GM04504 (cell line): Measurements from ENCODE around the gene DES.

Experiments used
- DNase-seq: peaks from one replicate; pipeline ENCODE4 v3.0.0-alpha.2; 2012; ENCODE audit warnings: low read depth

The DES gene

DNA sequence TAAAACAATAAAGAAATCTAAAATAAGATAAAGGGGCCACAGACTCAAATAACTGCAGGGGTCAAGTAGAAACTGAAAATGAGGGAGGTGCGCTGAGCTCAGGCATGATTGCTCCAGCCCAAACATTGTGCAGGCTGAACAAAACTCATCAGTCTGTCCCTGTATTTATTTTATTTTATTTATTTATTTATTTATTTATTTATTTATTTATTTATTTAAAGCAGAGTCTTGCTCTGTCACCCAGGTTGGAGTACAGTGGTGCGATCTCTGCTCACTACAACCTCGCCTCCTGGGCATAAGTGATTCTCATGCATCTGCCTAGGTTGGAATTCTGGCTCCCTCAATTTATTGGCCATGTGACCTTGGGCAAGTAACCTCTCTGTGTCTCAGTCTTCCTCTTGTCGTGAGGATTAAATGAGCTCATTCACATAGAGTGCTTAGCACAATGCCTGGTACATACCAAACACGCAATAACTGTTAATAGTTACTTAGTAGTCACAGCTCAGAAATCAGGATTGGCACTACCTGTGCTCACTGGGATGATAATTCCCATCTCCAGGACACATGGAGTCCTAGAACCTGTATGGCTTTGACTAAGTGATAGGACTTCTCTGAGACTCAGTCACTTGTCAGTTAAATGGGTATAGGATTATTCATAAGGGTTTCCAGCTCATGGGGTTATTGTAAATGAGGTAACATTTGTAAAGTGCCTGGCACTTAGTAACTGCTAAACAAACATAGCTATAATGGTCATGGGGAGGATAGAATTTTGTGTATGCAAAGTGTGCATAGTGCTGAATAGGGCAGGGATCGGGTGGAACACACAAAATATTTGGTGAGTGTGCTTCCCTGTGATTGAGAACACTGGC, 22.4 kb downstream of the DES start:
- DNase-seq = no peak

DNA sequence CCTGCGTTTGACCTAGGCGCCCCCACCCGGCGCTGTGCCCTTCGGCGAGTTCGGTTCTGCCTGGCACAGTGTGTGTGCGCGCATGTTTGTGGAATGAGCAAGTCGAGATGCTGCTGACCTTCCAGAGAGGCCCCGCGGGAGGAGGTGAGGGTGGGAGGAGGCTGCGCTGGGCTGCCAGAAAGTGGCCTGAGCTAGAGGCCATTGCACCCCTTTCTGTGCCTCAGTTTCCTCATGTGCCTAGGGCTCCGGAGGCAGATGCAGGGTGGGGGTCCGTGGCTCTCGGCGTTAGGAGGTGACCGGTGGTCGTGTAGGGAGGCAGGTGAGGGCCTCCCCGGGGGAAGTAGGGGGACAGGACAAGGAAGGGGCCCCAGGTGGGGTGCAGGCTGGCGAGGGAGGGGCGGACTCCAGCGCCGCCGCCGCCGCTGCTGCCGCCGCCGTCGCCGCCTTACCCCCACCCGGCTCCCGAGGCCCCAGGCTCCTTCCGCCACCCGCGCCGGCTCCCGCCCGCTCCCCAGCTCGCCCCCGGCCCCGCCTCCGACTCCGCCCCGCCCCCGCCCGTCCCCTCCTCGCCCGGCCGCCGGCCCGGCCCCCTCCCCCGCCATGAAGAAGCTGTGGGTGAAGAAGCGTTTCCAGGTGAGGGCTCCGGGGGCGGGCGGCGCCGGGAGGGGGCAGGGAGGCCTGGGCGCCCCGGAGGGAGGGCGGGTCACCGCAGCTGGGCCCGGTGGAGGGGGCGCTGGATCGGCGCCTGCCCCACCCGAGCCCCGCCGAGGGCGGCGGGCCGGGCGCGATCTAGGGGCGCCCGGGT, 23.5 kb downstream of the DES start:
- no peak for DNase-seq

DNA sequence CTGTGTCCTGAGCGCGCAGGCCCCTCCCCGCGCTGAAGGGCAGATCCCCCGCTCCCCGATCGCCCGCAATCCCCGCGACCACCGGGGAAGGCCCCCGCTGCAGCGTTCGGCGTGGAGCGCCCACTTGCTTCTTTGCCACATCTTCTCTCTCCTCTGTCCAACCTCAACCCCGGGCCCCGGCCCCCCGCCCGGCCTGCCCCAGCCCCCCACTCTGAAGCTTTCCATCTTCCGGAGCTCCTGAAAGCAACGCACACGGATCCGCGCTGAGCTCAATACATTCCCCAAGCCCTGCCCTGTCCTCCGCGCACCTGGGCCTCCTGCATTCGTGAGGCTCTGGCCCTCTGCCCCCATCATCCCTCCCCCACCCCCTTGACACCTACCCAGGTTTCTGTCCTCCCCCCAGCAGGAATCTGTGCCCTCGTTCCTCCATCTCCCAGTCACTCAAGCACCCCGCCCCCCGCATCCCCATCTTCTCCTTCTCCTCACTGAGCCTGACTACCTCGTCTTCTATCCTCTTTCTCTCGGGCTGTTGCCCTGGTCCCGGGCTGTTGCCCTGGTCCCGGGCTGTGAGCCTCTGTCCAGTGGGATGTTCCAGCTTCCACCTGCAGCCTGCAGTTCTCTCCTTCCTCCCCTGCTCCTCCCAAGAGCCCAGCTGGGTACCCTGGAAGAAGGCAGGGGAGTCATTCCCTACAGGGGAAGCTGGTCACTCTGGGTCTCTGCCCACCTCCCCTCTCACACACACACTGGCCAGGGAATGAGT, 24.3 kb downstream of the DES start:
- DNase-seq = no peak

DNA sequence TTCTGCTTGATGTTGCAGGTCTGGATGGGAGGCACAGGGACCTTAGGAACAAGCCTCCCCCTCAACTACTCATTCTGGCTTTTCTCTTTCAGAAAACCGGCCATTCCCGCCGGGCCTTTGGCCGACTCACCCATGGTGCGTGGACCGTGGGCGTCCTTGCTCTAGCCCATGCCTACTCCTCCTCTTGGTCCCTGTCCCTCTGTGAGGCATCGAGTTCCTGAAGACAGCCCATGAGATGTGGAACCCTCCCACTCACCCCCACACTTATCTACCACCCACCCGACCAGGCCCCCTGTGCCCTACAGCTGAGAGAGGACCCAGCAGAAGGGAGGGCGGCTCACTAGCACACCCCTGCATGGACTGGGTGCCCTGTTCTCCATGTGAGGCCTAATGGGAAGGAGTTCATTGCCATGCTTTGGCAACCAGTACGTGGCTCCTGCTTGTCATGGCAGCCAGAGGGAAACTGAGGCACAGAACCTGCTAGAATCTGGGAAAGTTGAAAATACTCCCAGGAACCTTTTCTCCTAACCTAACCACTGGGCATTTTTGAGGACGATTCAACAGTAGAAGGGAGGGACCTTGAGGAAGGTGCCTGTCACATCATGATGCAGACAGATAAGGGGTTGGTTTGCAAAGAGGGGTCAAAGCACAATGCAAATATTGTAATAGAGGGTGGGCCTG, 25.0 kb downstream of the DES start:
- DNase-seq = no peak

DNA sequence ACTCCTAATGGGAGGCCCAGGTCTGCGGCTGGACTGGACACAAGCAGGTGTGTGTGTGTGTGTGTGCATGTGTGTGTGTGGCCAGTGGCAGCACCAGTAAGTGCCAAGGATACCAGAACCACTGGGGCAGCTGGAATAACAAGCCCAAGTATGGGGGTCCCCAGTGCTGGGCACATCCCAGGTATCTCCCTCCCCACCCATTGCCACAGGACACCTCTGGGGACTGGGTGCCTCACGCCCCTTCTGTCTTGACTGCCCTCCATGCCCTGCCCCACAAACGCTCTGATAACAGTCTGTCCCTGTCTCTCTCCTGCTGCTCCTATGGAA, 25.5 kb downstream of the DES start:
- DNase-seq = no peak

DNA sequence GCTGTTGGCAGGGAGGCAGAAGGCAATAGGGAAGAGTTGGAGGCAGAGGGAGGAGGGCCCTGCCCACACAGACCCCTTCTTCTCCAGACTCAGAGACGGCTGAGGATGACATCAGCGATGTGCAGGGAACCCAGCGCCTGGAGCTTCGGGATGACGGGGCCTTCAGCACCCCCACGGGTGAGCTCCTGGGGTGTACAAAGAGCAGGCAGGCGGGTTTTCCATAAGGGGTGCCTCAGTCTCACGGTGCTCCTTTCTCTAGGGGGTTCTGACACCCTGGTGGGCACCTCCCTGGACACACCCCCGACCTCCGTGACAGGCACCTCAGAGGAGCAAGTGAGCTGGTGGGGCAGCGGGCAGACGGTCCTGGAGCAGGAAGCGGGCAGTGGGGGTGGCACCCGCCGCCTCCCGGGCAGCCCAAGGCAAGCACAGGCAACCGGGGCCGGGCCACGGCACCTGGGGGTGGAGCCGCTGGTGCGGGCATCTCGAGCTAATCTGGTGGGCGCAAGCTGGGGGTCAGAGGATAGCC, 26.5 kb downstream of the DES start:
- DNase-seq = no peak

DNA sequence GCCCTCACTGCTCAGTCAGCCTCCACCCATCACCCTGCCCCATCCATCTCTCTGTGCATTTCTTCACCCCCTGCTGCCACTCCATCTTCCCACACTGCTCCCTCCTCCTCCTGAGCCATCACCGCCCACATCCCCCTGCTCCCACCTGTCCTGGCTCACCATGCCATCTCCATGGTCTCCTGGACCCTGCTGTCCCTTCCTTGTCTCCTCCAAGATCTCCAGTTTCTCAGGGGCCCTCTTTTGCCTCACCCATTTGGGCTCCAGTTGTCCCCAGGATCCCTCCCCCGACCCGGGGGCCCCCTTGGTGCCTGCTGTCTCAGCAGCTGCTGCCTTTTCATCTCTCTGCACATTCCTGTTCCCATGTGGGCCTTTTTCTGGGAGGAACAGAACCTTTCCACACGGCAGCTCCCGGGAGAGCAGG, 27.1 kb downstream of the DES start:
- no peak for DNase-seq

DNA sequence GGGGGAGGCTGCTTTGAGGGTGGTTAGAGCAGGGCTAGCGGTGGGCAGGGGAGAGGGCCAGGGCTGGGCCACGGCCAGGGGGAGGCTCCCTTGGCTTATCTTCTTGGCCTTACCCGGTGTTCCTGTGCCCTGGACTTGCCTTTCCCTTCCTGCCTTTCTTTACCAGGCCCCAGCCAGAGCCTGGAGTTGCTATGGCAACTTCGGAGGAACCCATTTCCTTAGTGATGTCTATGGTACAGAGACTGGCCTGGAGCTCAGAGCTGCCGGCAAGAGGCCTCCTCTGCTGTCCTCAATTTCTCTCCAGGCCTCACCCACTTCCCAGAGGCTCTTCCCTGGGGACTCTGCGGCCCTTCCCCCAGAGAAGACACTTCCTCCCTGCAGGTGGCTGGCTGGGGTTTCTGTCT, 27.9 kb downstream of the DES start:
- peak; percentile 44 for DNase-seq

DNA sequence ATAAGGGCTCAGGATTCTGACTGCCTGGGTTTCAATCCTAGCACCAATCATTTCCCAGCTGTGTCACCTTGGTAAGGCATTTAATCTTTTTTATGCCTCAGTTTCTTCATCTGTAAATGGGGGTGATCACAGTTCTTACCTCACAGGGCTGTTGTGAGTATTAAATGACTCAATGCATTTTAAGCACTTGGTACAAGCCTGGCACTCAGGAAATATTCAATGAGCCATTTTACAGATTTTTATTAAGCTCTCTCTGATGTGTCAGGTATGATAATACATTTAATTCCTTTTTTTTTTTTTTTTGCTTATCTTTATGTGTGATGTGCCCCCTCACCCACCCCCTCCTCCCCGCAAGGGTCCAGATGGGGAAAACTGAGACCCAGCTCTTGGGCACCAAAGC, 28.5 kb downstream of the DES start:
- no peak for DNase-seq

DNA sequence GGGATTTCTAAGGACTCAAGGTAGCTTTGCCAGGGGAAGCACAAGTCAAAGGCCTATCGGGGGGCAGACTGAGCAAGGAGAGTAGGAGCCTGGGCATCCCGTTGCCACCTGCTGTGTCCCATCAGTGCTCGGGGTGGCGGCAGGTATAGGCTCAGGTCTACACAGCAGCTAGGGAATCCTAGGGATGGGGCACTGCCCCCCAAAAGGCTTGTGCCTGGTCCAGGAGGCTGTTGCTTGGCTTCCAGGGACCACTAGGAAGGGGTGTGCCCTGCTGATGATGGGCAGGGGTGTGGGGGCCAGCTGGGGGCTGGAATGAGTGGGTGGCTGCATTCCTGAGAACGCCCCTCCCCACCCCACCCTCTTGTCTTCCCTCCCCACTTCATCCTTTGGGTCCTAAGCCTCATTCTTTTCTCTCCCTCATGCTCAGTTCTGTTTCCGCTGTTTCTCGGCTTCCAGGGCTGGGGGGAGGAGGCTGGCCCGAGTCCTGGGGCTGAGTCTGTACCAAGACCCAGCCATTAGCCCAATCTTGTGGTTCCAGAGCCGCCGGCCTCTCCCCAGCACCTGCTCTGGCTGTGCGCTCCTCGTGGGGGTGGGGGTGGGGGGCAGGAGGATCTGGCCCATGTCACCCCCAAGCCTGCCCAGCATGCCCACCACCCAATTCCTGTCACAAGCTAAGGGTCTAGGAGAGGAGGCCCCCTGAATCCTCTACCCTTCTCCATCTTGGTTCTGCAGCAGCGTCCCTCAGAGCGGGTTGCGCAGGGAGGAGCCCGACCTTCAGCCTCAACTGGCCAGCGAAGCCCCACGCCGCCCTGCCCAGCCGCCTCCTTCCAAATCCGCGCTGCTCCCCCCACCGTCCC, 29.3 kb downstream of the DES start:
- no peak for DNase-seq

DNA sequence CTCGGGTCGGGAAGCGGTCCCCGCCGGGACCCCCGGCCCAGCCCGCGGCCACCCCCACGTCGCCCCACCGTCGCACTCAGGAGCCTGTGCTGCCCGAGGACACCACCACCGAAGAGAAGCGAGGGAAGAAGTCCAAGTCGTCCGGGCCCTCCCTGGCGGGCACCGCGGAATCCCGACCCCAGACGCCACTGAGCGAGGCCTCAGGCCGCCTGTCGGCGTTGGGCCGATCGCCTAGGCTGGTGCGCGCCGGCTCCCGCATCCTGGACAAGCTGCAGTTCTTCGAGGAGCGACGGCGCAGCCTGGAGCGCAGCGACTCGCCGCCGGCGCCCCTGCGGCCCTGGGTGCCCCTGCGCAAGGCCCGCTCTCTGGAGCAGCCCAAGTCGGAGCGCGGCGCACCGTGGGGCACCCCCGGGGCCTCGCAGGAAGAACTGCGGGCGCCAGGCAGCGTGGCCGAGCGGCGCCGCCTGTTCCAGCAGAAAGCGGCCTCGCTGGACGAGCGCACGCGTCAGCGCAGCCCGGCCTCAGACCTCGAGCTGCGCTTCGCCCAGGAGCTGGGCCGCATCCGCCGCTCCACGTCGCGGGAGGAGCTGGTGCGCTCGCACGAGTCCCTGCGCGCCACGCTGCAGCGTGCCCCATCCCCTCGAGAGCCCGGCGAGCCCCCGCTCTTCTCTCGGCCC, 30.1 kb downstream of the DES start:
- no peak for DNase-seq

DNA sequence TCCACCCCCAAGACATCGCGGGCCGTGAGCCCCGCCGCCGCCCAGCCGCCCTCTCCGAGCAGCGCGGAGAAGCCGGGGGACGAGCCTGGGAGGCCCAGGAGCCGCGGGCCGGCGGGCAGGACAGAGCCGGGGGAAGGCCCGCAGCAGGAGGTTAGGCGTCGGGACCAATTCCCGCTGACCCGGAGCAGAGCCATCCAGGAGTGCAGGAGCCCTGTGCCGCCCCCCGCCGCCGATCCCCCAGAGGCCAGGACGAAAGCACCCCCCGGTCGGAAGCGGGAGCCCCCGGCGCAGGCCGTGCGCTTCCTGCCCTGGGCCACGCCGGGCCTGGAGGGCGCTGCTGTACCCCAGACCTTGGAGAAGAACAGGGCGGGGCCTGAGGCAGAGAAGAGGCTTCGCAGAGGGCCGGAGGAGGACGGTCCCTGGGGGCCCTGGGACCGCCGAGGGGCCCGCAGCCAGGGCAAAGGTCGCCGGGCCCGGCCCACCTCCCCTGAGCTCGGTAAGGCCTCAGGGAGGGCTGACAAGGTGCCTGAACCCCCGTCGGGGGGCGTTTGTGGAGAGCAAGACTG, 30.7 kb downstream of the DES start:
- no peak for DNase-seq

DNA sequence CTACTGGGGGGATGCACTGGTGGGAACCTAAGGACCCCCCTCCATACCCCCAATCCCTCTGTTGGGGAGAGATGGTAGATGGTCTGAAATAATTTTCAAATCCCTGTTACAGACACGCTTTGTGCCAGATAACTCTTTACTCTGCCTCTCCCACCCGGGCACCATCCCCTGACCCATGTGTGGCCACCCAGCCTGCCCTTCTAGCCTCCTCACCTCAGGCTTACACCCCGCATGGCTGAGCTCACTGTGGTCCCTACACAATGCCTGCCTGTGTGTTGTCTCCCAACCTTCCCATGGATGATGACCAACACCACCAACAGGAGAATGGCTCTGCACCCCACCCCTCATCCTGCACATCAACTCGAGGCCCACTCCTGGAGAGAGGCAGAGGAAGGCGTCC, 31.4 kb downstream of the DES start:
- no peak for DNase-seq

DNA sequence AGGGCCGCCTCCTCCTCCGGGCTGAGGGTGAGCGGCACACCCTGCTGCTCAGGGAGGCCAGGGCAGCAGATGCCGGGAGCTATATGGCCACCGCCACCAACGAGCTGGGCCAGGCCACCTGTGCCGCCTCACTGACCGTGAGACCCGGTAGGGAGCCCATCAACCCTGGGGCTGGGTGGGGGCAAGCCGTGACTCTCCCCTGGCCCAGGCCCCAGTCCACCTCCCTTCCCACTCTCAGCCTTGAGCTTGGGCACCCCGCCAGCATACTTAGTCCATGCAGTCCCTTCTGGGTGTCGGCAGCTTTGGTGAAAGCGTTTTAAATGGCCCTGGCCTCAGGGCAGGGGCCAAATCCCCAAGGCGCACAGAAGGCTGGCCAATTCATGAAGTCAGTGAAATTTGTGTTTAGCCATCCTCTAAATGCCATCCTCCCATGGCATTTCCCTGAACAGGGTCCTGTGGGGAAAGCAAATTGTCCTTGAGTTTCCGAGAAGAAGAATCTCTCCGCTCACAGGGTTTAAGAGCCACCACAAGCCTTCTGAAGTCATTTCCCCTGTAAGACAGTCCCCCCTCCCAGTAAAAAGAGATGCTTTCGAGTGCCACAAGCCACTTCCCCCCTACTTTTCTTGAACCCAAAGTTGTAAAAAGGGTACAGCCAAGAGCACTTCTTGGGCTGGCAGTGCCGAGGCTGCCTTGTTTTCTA, 33.6 kb downstream of the DES start:
- no peak for DNase-seq

DNA sequence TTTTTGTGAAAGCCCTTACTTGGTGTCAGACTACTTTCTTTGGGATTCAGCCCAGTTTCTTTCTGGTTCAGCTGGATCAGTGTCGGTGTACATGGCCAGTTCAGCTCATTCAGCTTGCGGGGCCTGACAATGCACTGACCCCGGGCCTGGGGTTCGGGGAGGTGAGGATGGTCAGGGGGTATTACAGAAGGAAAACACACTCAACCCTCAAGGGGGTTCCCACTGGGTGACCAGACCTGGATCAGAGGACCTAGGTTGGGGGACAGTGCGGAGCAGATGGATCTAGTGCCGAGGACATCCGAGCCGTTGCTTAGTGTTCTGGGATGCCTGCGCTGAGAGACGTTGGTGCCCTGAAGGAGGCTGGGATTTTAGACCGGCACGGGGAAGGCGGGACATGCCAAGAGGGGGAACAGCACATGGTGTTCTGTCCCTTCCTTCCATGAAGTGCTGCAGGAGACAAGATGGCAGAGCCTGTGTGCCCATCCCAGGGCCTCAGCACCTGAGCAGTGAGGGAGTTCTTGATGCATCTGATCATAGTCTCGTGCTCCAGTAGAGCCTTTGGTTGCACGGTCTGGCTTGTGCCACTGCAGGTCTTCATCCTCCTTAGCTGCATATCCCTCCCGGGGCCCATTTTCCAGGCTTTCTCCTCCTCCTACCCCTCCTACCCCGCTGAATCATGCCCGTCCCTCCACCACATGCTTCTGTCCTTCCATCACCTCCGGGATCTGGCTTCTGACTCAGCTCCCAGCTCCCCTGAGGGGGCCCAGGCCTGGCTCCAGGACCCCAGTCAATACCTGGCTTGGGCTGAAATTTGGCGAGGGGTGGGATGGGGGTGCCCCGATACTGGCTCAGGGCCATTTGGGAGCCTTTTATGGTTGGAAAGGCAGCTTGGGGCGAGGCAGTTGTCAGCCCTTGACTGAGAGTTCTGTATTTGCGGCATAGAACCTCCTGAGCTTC, 34.5 kb downstream of the DES start:
- peak; percentile 92 for DNase-seq

DNA sequence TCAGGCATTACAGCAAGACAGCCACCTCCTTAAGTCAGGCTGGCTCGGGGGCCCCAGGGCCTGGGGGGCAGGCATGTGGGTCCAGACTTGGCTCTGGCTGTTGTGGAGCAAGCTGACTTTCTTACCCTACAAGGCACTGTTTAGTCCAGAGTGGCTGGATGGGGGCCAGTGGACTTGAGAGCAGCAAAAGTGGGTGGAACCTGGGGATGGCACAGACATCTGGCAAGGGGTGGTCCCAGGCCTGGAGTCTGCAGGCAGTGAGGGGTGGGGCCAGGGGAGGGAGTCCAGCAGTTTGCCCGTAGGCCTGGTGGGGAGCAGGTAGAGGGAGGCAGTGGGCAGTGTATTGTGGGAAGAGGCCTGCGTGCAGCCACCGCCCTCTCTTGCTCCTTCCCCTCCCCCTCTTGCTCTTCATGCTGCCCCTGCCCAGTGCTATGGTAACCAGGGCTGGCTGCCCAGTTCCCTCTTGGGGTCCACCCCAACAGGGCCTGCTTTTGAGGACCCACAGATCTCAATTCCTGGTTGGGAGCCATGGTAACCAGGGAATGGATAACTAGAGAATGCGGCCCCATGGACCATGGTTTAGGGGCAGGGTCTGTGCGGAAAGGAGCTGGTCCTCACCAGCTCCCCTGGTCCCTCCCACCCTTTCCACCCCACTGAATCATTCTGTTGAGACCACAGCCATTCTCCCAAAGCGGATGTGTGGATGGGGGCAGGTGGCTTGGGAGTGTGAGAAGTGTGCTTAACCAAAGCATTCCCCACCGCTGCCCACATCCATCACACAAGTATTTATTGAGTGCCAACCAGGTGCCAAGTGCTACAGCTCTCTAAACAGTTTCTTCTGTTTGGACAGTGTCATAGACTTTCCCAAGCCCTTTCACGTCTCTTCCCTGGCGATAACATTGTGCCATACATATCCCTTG, 35.8 kb downstream of the DES start:
- peak; percentile 73 for DNase-seq

DNA sequence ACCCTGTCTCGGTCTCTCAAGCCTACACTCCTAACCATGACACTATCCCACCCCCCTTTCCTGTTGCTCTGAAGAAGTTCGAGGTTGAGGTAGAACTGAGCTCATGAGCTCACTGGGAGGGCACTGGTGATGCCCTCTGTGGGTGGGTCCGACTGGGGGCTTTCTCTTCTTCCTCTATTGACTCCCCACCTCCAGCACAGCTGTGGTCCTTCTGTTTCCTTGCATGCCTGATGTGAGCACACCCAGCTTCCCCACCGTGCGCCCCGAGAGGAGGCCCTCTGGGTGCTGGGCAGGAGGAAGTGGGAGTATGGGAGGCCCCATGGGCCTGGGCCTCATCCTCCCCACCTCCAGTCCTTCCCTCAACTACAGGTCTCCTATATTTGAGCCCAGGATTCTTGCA, 37.4 kb downstream of the DES start:
- no peak for DNase-seq
